ENCODE results near the gene GSN.

DNA sequence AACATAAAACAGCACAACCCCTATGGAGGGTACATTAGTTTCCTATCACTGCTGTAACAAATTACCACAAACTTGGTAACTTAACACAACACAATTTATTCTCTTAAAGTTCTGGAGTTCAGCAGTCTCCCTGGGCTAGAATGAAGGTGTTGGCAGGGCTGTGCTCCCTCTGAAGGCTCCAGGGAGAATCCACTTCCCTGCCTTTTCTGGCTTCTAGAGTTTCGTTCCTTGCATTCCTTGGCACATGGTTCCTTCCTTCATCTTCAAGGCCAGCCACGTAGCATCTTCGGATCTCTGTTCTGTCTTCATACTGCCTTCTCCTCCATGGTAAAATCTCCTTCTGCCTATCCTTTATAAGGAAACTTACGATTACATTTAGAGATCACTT is 25.0 kb upstream of the GSN start:
- TF ChIP-seq, protein P1, sequence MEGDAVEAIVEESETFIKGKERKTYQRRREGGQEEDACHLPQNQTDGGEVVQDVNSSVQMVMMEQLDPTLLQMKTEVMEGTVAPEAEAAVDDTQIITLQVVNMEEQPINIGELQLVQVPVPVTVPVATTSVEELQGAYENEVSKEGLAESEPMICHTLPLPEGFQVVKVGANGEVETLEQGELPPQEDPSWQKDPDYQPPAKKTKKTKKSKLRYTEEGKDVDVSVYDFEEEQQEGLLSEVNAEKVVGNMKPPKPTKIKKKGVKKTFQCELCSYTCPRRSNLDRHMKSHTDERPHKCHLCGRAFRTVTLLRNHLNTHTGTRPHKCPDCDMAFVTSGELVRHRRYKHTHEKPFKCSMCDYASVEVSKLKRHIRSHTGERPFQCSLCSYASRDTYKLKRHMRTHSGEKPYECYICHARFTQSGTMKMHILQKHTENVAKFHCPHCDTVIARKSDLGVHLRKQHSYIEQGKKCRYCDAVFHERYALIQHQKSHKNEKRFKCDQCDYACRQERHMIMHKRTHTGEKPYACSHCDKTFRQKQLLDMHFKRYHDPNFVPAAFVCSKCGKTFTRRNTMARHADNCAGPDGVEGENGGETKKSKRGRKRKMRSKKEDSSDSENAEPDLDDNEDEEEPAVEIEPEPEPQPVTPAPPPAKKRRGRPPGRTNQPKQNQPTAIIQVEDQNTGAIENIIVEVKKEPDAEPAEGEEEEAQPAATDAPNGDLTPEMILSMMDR (IDR thresholded peaks at IDR 0.05; ENCODE audit: low read length): no peak
- no peak for TF ChIP-seq EZH2 (IDR thresholded peaks at IDR 0.05; ENCODE audit: borderline replicate concordance, low read length)

All from OCI-LY1 (cell line).